ENCODE data around the gene JTB.
"Not testable (repeated sequence)": the region's sequence is repeated elsewhere in the genome, so short reads cannot be mapped to it uniquely, and the experiment has no call there.

The JTB gene

GRCh38 chr1:153977250-153978240 lies at the start of gene JTB:
JTB (minus strand) TSS chr1:153977674; CDS start chr1:153977252, 422 bp downstream.
- Histone ChIP-seq H3K36me3 (ENCODE audit: control insufficient read depth, insufficient read depth, low read length) (peaks cover 17% of the 10 kb centered on the region; the same call in 1 of the 2 replicates), H3K27ac (ENCODE audit: low read length) (no peak within 1 kb of the TSS), H3K4me3 (ENCODE audit: low read length) (peak within 1 kb of the TSS; percentile 98), H3K9me3 (ENCODE audit: control insufficient read depth, insufficient read depth, low read length) (no peaks in the 10 kb centered on the region), H3K4me1 (ENCODE audit: control insufficient read depth, insufficient read depth, low read length) (no peaks in the 10 kb centered on the region), H3K27me3 (ENCODE audit: control insufficient read depth, insufficient read depth, low read length) (no peaks in the 10 kb centered on the region)
- DNase-seq (ENCODE audit: low read depth, low spot score), result no peak
- WGBS (ENCODE audit: insufficient coverage, insufficient read length), result no CpG with 5 or more reads among the region's 75 CpGs

GRCh38 chr1:154019940-154020339 lies 42.5 kb upstream of the JTB start:
- no peak for DNase-seq (ENCODE audit: low read depth, low spot score)
- Histone ChIP-seq H3K4me3 (ENCODE audit: low read length) (no peak overlapping the region), H3K9me3 (ENCODE audit: control insufficient read depth, insufficient read depth, low read length) (no peaks in the 10 kb centered on the region), H3K4me1 (ENCODE audit: control insufficient read depth, insufficient read depth, low read length) (no peaks in the 10 kb centered on the region), H3K27ac (ENCODE audit: low read length) (no peak overlapping the region), H3K36me3 (ENCODE audit: control insufficient read depth, insufficient read depth, low read length) (no peaks in the 10 kb centered on the region), H3K27me3 (ENCODE audit: control insufficient read depth, insufficient read depth, low read length) (no peaks in the 10 kb centered on the region)
- WGBS (ENCODE audit: insufficient coverage, insufficient read length), result no CpG with 5 or more reads among the region's 1 CpG

- no peaks in the 10 kb centered on the region for H3K9me3 ChIP-seq (ENCODE audit: control insufficient read depth, insufficient read depth, low read length)
- H3K4me1 ChIP-seq (ENCODE audit: control insufficient read depth, insufficient read depth, low read length), result no peaks in the 10 kb centered on the region
- no peaks in the 10 kb centered on the region for H3K27me3 ChIP-seq (ENCODE audit: control insufficient read depth, insufficient read depth, low read length)
- no peak overlapping the region for H3K4me3 ChIP-seq (ENCODE audit: low read length)
- no CpG with 5 or more reads among the region's 4 CpGs for WGBS (ENCODE audit: insufficient coverage, insufficient read length)
- DNase-seq (ENCODE audit: low read depth, low spot score), result no peak
- no peaks in the 10 kb centered on the region for H3K36me3 ChIP-seq (ENCODE audit: control insufficient read depth, insufficient read depth, low read length)
- no peak overlapping the region for H3K27ac ChIP-seq (ENCODE audit: low read length)
Observed at GRCh38 chr1:154019269-154019668, 41.8 kb upstream of the JTB start.

- H3K9me3 ChIP-seq (ENCODE audit: control insufficient read depth, insufficient read depth, low read length), result no peaks in the 10 kb centered on the region
- no peak overlapping the region for H3K27ac ChIP-seq (ENCODE audit: low read length)
- no peaks in the 10 kb centered on the region for H3K36me3 ChIP-seq (ENCODE audit: control insufficient read depth, insufficient read depth, low read length)
- no CpG with 5 or more reads among the region's 3 CpGs for WGBS (ENCODE audit: insufficient coverage, insufficient read length)
- no peak overlapping the region for H3K4me3 ChIP-seq (ENCODE audit: low read length)
- no peaks in the 10 kb centered on the region for H3K4me1 ChIP-seq (ENCODE audit: control insufficient read depth, insufficient read depth, low read length)
- DNase-seq (ENCODE audit: low read depth, low spot score), result no peak
- no peaks in the 10 kb centered on the region for H3K27me3 ChIP-seq (ENCODE audit: control insufficient read depth, insufficient read depth, low read length)
Observed at GRCh38 chr1:154014154-154014907, 36.9 kb upstream of the JTB start.

GRCh38 chr1:154012543-154012942 lies 35.1 kb upstream of the JTB start:
- WGBS (ENCODE audit: insufficient coverage, insufficient read length), result no CpG with 5 or more reads among the region's 14 CpGs
- DNase-seq (ENCODE audit: low read depth, low spot score); H3K36me3 ChIP-seq (ENCODE audit: control insufficient read depth, insufficient read depth, low read length): not testable (repeated sequence)

GRCh38 chr1:154012129-154012528 lies 34.7 kb upstream of the JTB start:
- DNase-seq (ENCODE audit: low read depth, low spot score), result no peak
- H3K27me3 ChIP-seq (ENCODE audit: control insufficient read depth, insufficient read depth, low read length), result no peaks in the 10 kb centered on the region
- no CpG with 5 or more reads among the region's 1 CpG for WGBS (ENCODE audit: insufficient coverage, insufficient read length)
- H3K27ac ChIP-seq (ENCODE audit: low read length), result no peak overlapping the region
- no peaks in the 10 kb centered on the region for H3K36me3 ChIP-seq (ENCODE audit: control insufficient read depth, insufficient read depth, low read length)
- H3K4me3 ChIP-seq (ENCODE audit: low read length), result no peak overlapping the region
- no peaks in the 10 kb centered on the region for H3K9me3 ChIP-seq (ENCODE audit: control insufficient read depth, insufficient read depth, low read length)
- no peaks in the 10 kb centered on the region for H3K4me1 ChIP-seq (ENCODE audit: control insufficient read depth, insufficient read depth, low read length)

More at GRCh38 chr1:154012543-154012942, 35.1 kb upstream of the JTB start:
- H3K4me1 ChIP-seq (ENCODE audit: control insufficient read depth, insufficient read depth, low read length); H3K4me3 ChIP-seq (ENCODE audit: low read length); H3K27ac ChIP-seq (ENCODE audit: low read length); H3K27me3 ChIP-seq (ENCODE audit: control insufficient read depth, insufficient read depth, low read length); H3K9me3 ChIP-seq (ENCODE audit: control insufficient read depth, insufficient read depth, low read length): not testable (repeated sequence)

GRCh38 chr1:154006136-154006535 lies 28.7 kb upstream of the JTB start:
- Histone ChIP-seq H3K36me3 (ENCODE audit: control insufficient read depth, insufficient read depth, low read length) (no peaks in the 10 kb centered on the region), H3K4me3 (ENCODE audit: low read length) (no peak overlapping the region), H3K27ac (ENCODE audit: low read length) (no peak overlapping the region), H3K9me3 (ENCODE audit: control insufficient read depth, insufficient read depth, low read length) (no peaks in the 10 kb centered on the region), H3K27me3 (ENCODE audit: control insufficient read depth, insufficient read depth, low read length) (no peaks in the 10 kb centered on the region), H3K4me1 (ENCODE audit: control insufficient read depth, insufficient read depth, low read length) (no peaks in the 10 kb centered on the region)
- no peak for DNase-seq (ENCODE audit: low read depth, low spot score)
- no CpG with 5 or more reads among the region's 3 CpGs for WGBS (ENCODE audit: insufficient coverage, insufficient read length)

- no peak for DNase-seq (ENCODE audit: low read depth, low spot score)
- Histone ChIP-seq H3K27me3 (ENCODE audit: control insufficient read depth, insufficient read depth, low read length) (no peaks in the 10 kb centered on the region), H3K36me3 (ENCODE audit: control insufficient read depth, insufficient read depth, low read length) (no peaks in the 10 kb centered on the region; the same call in 1 of the 2 replicates), H3K9me3 (ENCODE audit: control insufficient read depth, insufficient read depth, low read length) (no peaks in the 10 kb centered on the region), H3K4me3 (ENCODE audit: low read length) (no peak overlapping the region), H3K4me1 (ENCODE audit: control insufficient read depth, insufficient read depth, low read length) (no peaks in the 10 kb centered on the region), H3K27ac (ENCODE audit: low read length) (no peak overlapping the region)
- WGBS (ENCODE audit: insufficient coverage, insufficient read length), result no CpG with 5 or more reads among the region's 4 CpGs
Observed at GRCh38 chr1:154000420-154000819, 22.9 kb upstream of the JTB start.

GRCh38 chr1:153996882-153997281 lies 19.4 kb upstream of the JTB start:
- H3K27me3 ChIP-seq (ENCODE audit: control insufficient read depth, insufficient read depth, low read length); H3K4me3 ChIP-seq (ENCODE audit: low read length); H3K9me3 ChIP-seq (ENCODE audit: control insufficient read depth, insufficient read depth, low read length); H3K4me1 ChIP-seq (ENCODE audit: control insufficient read depth, insufficient read depth, low read length); H3K27ac ChIP-seq (ENCODE audit: low read length); DNase-seq (ENCODE audit: low read depth, low spot score): not testable (repeated sequence)
- WGBS (ENCODE audit: insufficient coverage, insufficient read length), result no CpG with 5 or more reads among the region's 10 CpGs
- peaks cover 17% of the 10 kb centered on the region; the same call in 1 of the 2 replicates for H3K36me3 ChIP-seq (ENCODE audit: control insufficient read depth, insufficient read depth, low read length)

- no peak for DNase-seq (ENCODE audit: low read depth, low spot score)
- no CpG with 5 or more reads among the region's 11 CpGs for WGBS (ENCODE audit: insufficient coverage, insufficient read length)
- H3K27me3 ChIP-seq (ENCODE audit: control insufficient read depth, insufficient read depth, low read length), result no peaks in the 10 kb centered on the region
- H3K27ac ChIP-seq (ENCODE audit: low read length), result no peak overlapping the region
- no peaks in the 10 kb centered on the region for H3K9me3 ChIP-seq (ENCODE audit: control insufficient read depth, insufficient read depth, low read length)
- no peak overlapping the region for H3K4me3 ChIP-seq (ENCODE audit: low read length)
- peaks cover 17% of the 10 kb centered on the region; the same call in 1 of the 2 replicates for H3K36me3 ChIP-seq (ENCODE audit: control insufficient read depth, insufficient read depth, low read length)
- H3K4me1 ChIP-seq (ENCODE audit: control insufficient read depth, insufficient read depth, low read length), result no peaks in the 10 kb centered on the region
Observed at GRCh38 chr1:153995640-153996039, 18.2 kb upstream of the JTB start.

All from iPS DF 6.9 (cell line).